SK-N-MC (cell line): ENCODE measurements around the gene CTSO.

ENCODE experiments used
- EZH2 ChIP-seq: fragments of 200-600 bp; sonication (generic); IDR thresholded peaks from one replicate; pipeline ENCODE4 v1.6.1; 2017; ENCODE audit warnings: antibody characterized with exemption
- FOXP2 ChIP-seq: optimal IDR thresholded peaks from 2 replicates; pipeline ENCODE3; 2011; ENCODE audit warnings: mild to moderate bottlenecking, moderate library complexity; ENCODE audit not compliant: insufficient read depth; ENCODE audit errors: extremely low read length, control extremely low read depth
- POLR2AphosphoS5 ChIP-seq: IDR thresholded peaks from 2 replicates; pipeline ENCODE4 v1.6.1; 2012; ENCODE audit warnings: mild to moderate bottlenecking, low read depth, low read length, borderline replicate concordance

GRCh38 chr4:155900381-155900780 lies 53.3 kb downstream of the CTSO start:
- TF ChIP-seq FOXP2: no peak
- TF ChIP-seq POLR2AphosphoS5: peak; percentile 42; the same call in 1 of the 2 replicates
- no peak for TF ChIP-seq EZH2
